IMR-90 (cell line): ENCODE results near the gene BAZ2A. TPM values are rescaled to one million over a fixed set of nuclear protein-coding genes. Genes with fewer than 3 reads are reported as not detected.

ENCODE experiments used
- ATAC-seq: fragments of 200-7000 bp; cut with Tn5 transposase; 2 replicates; pipeline ENCODE4 v1.9.1; 2020; ENCODE audit warnings: low read depth, mild to moderate bottlenecking, moderate library complexity
- Bru-seq: library from RNA; stranded (reverse); fragments of 400-500 nt; gene quantifications from one replicate; lab custom pipeline; 2021; lab: Mats Ljungman, UMichigan
- BruChase-seq, 2 experiments: library from RNA; stranded (reverse); fragments of 400-500 nt; gene quantifications; one replicate each; lab custom pipeline; 2021; lab: Mats Ljungman, UMichigan
- BruUV-seq: library from RNA; stranded (reverse); fragments of 400-500 nt; replicated peaks from 2 replicates; lab custom pipeline; 2021; lab: Mats Ljungman, UMichigan
- CTCF ChIA-PET: fragments of 300-600 bp; formaldehyde crosslinking; extraction: SDS; loops from one replicate; lab custom pipeline; 2021; ENCODE audit warnings: antibody characterized with exemption; lab: Yijun Ruan, JAX
- POLR2A ChIA-PET: fragments of 300-600 bp; sonication (Branson Sonifier 250); formaldehyde crosslinking; loops from one replicate; lab custom pipeline; 2022; ENCODE audit warnings: antibody characterized with exemption; ENCODE audit not compliant: unreplicated experiment; lab: Charles Lee
- DNase-seq: peaks from one replicate; pipeline ENCODE4 v3.0.0; 2013
- H2AFZ ChIP-seq: replicated peaks from 2 replicates; pipeline ENCODE3; 2013; ENCODE audit warnings: low read length, mild to moderate bottlenecking; ENCODE audit not compliant: poor library complexity
- H2AK5ac ChIP-seq: 2 replicates; pipeline ENCODE4 v1.6.1; 2013; ENCODE audit warnings: low read depth, low read length, inconsistent platforms
- H2AK9ac ChIP-seq: replicated peaks from 2 replicates; pipeline ENCODE3; 2013; ENCODE audit warnings: mild to moderate bottlenecking, low read depth, low read length, moderate library complexity; ENCODE audit not compliant: poor library complexity
- H2BK120ac ChIP-seq: 2 replicates; pipeline ENCODE4 v1.6.1; 2013; ENCODE audit warnings: low read depth, low read length, inconsistent platforms
- H2BK15ac ChIP-seq: 3 replicates; pipeline ENCODE4 v1.6.1; 2013; ENCODE audit warnings: low read depth, low read length, inconsistent platforms
- H2BK20ac ChIP-seq: 2 replicates; pipeline ENCODE4 v1.6.1; 2013; ENCODE audit warnings: low read depth, mild to moderate bottlenecking, inconsistent platforms, low read length, moderate library complexity
- H2BK5ac ChIP-seq: 2 replicates; pipeline ENCODE4 v1.6.1; 2013; ENCODE audit warnings: mild to moderate bottlenecking, low read depth, low read length, inconsistent platforms; ENCODE audit not compliant: poor library complexity, severe bottlenecking
- H3K14ac ChIP-seq: replicated peaks from 2 replicates; pipeline ENCODE4 v1.6.1; 2013; ENCODE audit warnings: low read depth, low read length, inconsistent platforms
- H3K18ac ChIP-seq: 2 replicates; pipeline ENCODE4 v1.6.1; 2013; ENCODE audit warnings: low read depth, low read length, control low read depth
- H3K23ac ChIP-seq: 2 replicates; pipeline ENCODE4 v1.6.1; 2013; ENCODE audit warnings: low read depth, low read length, inconsistent platforms
- H3K27ac ChIP-seq: 2 replicates; pipeline ENCODE4 v1.5.1; 2013; ENCODE audit warnings: mild to moderate bottlenecking, control low read depth, low read length; ENCODE audit not compliant: insufficient read depth
- H3K27me3 ChIP-seq: 2 replicates; pipeline ENCODE4 v1.6.1; 2013; ENCODE audit warnings: low read length; ENCODE audit not compliant: control insufficient read depth, insufficient read depth
- H3K36me3 ChIP-seq: 2 replicates; pipeline ENCODE4 v1.6.1; 2013; ENCODE audit warnings: low read length, mixed read lengths; ENCODE audit not compliant: control insufficient read depth, insufficient read depth
- H3K4ac ChIP-seq: 2 replicates; pipeline ENCODE4 v1.6.1; 2013; ENCODE audit warnings: low read depth, low read length, inconsistent platforms
- H3K4me1 ChIP-seq: 2 replicates; pipeline ENCODE4 v1.6.1; 2013; ENCODE audit warnings: low read length, mixed read lengths; ENCODE audit not compliant: control insufficient read depth, insufficient read depth
- H3K4me2 ChIP-seq: 2 replicates; pipeline ENCODE4 v1.6.1; 2013; ENCODE audit warnings: low read depth, mild to moderate bottlenecking, control low read depth, low read length, moderate library complexity
- H3K4me3 ChIP-seq: 2 replicates; pipeline ENCODE4 v1.5.1; 2013; ENCODE audit warnings: low read depth, mild to moderate bottlenecking, control low read depth, low read length, moderate library complexity; ENCODE audit not compliant: insufficient read depth
- H3K56ac ChIP-seq: 2 replicates; pipeline ENCODE4 v1.6.1; 2013; ENCODE audit warnings: low read length, inconsistent platforms; ENCODE audit not compliant: insufficient read depth; ENCODE audit errors: extremely low read depth
- H3K79me1 ChIP-seq, 2 experiments: 2 replicates each; pipeline ENCODE4 v1.6.1; 2013; ENCODE audit warnings: low read length in 2 of 2, inconsistent platforms in 1 of 2, low read depth in 1 of 2
- H3K9ac ChIP-seq: 2 replicates; pipeline ENCODE4 v1.6.1; 2013; ENCODE audit warnings: low read depth, low read length, control low read depth
- H3K9me1 ChIP-seq: 2 replicates; pipeline ENCODE4 v1.6.1; 2013; ENCODE audit warnings: low read length, inconsistent platforms; ENCODE audit not compliant: insufficient read depth
- H3K9me3 ChIP-seq: 2 replicates; pipeline ENCODE4 v1.6.1; 2013; ENCODE audit warnings: low read length; ENCODE audit not compliant: control insufficient read depth, insufficient read depth
- H4K20me1 ChIP-seq: 2 replicates; pipeline ENCODE4 v1.6.1; 2013; ENCODE audit warnings: low read length, inconsistent platforms; ENCODE audit not compliant: insufficient read depth
- H4K5ac ChIP-seq: 2 replicates; pipeline ENCODE4 v1.6.1; 2013; ENCODE audit warnings: mild to moderate bottlenecking, low read depth, low read length, control low read depth
- H4K8ac ChIP-seq, 2 experiments: 2 replicates each; pipeline ENCODE4 v1.6.1; 2013; ENCODE audit warnings: low read depth in 2 of 2, low read length in 2 of 2, control low read depth in 1 of 2, inconsistent platforms in 1 of 2
- H4K91ac ChIP-seq: 2 replicates; pipeline ENCODE4 v1.6.1; 2013; ENCODE audit warnings: low read depth, low read length, inconsistent platforms; ENCODE audit not compliant: insufficient read depth
- MAZ ChIP-seq: IDR thresholded peaks from 2 replicates; pipeline ENCODE4 v1.6.1; 2012; ENCODE audit warnings: low read depth, mild to moderate bottlenecking, low read length, improper control_type of control experiment, moderate library complexity, borderline replicate concordance
- MXI1 ChIP-seq: IDR thresholded peaks from 2 replicates; pipeline ENCODE4 v1.6.1; 2012; ENCODE audit warnings: low read depth, mild to moderate bottlenecking, low read length, moderate library complexity, borderline replicate concordance
- RCOR1 ChIP-seq: IDR thresholded peaks from 2 replicates; pipeline ENCODE4 v1.6.1; 2012; ENCODE audit warnings: mild to moderate bottlenecking, low read length, improper control_type of control experiment; ENCODE audit not compliant: insufficient replicate concordance
- WGBS, 2 experiments: methylation state at CpG; one replicate each; pipeline versions ENCODE4 v1.1.5 to v1.1.7; 2013; ENCODE audit warnings: missing lambda C conversion rate in 2 of 2; ENCODE audit not compliant: insufficient read length in 1 of 2; ENCODE audit errors: extremely low coverage in 2 of 2; 5-methylcytosine and 5-hydroxymethylcytosine counted together
- dilution Hi-C: fragments of 300-500 bp; cut with HindIII; formaldehyde crosslinking; loops from one replicate; pipeline ENCODE4 v1.14.3; 2018; ENCODE audit warnings: low sequenced_read_pairs; ENCODE audit not compliant: unreplicated experiment
- in situ Hi-C: fragments of 300-500 bp; cut with MboI; formaldehyde crosslinking; loops from 3 replicates; pipeline ENCODE4 v1.14.3; 2019; ENCODE audit warnings: low sequenced_read_pairs, inconsistent platforms, mixed read lengths
- intact Hi-C: fragments of 100-400 bp; cut with micrococcal nuclease; formaldehyde crosslinking; loops from 2 replicates; pipeline ENCODE4 v1.10.0; 2022
- long read RNA-seq: library from polyadenylated mRNA; unstranded; transcript quantifications from one replicate; pipeline ENCODE4 v2.0.0, GENCODE V29; 2021; ENCODE audit not compliant: unreplicated experiment
- polyA plus RNA-seq, 3 experiments: library from polyadenylated mRNA; depleted of rRNA; stranded (reverse); fragments of >200 nt; gene quantifications; 2 replicates each; pipeline ENCODE4 v1.2.3, GENCODE V29; 2012; ENCODE audit warnings: low replicate concordance in 1 of 3
- total RNA-seq: library from RNA; depleted of rRNA; stranded (reverse); fragments of >200 nt; gene quantifications from 2 replicates; pipeline ENCODE4 v1.2.3, GENCODE V29; 2012; rRNA removed
- TF ChIP-seq, protein P1 (sequence below): fragments of 150-350 bp; IDR thresholded peaks from 2 replicates; pipeline ENCODE4 v1.6.1; 2017; ENCODE audit warnings: mild to moderate bottlenecking, antibody characterized with exemption, low read length, low read depth

BAZ2A gene
- 15.4 and 15.6 TPM in 2 replicates for total RNA-seq
- 42.8 and 48.6 TPM in 2 replicates for polyA plus RNA-seq (2012; rRNA removed)
- 12.8 and 18.2 TPM in 2 replicates for polyA plus RNA-seq (2012; cell fraction: cytosol; rRNA removed)
- polyA plus RNA-seq (2012; cell fraction: nucleus; rRNA removed; ENCODE audit: low replicate concordance): 111 and 143 TPM in 2 replicates
- percentile 85 among the genes with signal in this experiment for Bru-seq, nascent RNA
- BruChase-seq, experiment 1, labeled RNA remaining after a 6-hour chase: percentile 93 among the genes with signal in this experiment
- BruChase-seq, experiment 2, labeled RNA remaining after a 2-hour chase: percentile 96 among the genes with signal in this experiment
- long read RNA-seq, partial matches to known transcripts: 7 of 24 reads
- long read RNA-seq, other reads (novel, unspliced or antisense): 17 of 24 reads

GRCh38 chr12:56630180-56630632 lies at the start of gene BAZ2A:
Gene BAZ2A, minus strand, starts transcription at chr12:56630326. Its CDS starts 12,796 bp downstream, at chr12:56617530.
- ATAC-seq (peak; percentile 76), DNase-seq (peak; percentile 72)
- H3K18ac ChIP-seq: peak within 1 kb of the TSS; percentile 57
- H2BK120ac ChIP-seq: peak within 1 kb of the TSS; percentile 55
- 0% methylated on average over 9 of the region's 31 CpGs; no CpG with 5 or more reads in 1 of the 2 experiments for WGBS, 2 experiments
- POLR2A ChIA-PET: no interaction called here
- in situ Hi-C loops: loop anchor here (10.0 kb wide), 1 partner anchor 375 kb away; the partner anchor contains the start of gene ZBTB39
- H3K4ac ChIP-seq: peak within 1 kb of the TSS; percentile 88
- peak within 1 kb of the TSS; percentile 100 for H3K4me2 ChIP-seq
- peak within 1 kb of the TSS; percentile 67 for H4K91ac ChIP-seq
- peak within 1 kb of the TSS; percentile 71 for H2BK5ac ChIP-seq
- peak within 1 kb of the TSS; percentile 89 for H3K14ac ChIP-seq
- peaks cover 19% of the 10 kb centered on the region for H3K9me1 ChIP-seq
- H3K27me3 ChIP-seq: no peaks in the 10 kb centered on the region
- H3K27ac ChIP-seq: peak within 1 kb of the TSS; percentile 88
- peaks cover 14% of the 10 kb centered on the region for H3K4me1 ChIP-seq
- H2BK20ac ChIP-seq: peak within 1 kb of the TSS; percentile 8; the same call in 1 of the 2 replicates
- peak within 1 kb of the TSS; percentile 99 for H2AK9ac ChIP-seq
- peak within 1 kb of the TSS; percentile 91 for H3K4me3 ChIP-seq
- 0 out of 2 replicates have a peak, but pooled peaks cover 7% of the 10 kb centered on the region for H3K36me3 ChIP-seq
- TF ChIP-seq MAZ: peak; percentile 94
- TF ChIP-seq, protein P1, sequence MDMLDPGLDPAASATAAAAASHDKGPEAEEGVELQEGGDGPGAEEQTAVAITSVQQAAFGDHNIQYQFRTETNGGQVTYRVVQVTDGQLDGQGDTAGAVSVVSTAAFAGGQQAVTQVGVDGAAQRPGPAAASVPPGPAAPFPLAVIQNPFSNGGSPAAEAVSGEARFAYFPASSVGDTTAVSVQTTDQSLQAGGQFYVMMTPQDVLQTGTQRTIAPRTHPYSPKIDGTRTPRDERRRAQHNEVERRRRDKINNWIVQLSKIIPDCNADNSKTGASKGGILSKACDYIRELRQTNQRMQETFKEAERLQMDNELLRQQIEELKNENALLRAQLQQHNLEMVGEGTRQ: peak; percentile 52
- TF ChIP-seq RCOR1: no peak
- TF ChIP-seq MXI1: 0 out of 2 replicates have a peak, but pooled peaks have one; percentile 19
- peak within 1 kb of the TSS; percentile 90 for H3K56ac ChIP-seq
- dilution Hi-C loops: no loop called here
- H3K9ac ChIP-seq: peak within 1 kb of the TSS; percentile 90
- intact Hi-C loops: no loop called here
- H3K23ac ChIP-seq: peak within 1 kb of the TSS; percentile 95
- H2BK15ac ChIP-seq: no peak within 1 kb of the TSS
- CTCF ChIA-PET: no interaction called here
- BruUV-seq: no TSS peak
- no peaks in the 10 kb centered on the region for H3K9me3 ChIP-seq
- H2AK5ac ChIP-seq: peak within 1 kb of the TSS; percentile 90
- peaks cover 12 to 74% of the 10 kb centered on the region in 2 experiments; a peak in 3 of 4 replicates for H3K79me1 ChIP-seq
- peaks cover 79% of the 10 kb centered on the region for H4K20me1 ChIP-seq
- peak within 1 kb of the TSS in 1 of 2 experiments; percentile 67; a peak in 2 of 4 replicates for H4K8ac ChIP-seq
- peak within 1 kb of the TSS; percentile 59 for H4K5ac ChIP-seq
- H2AFZ ChIP-seq: peak within 1 kb of the TSS; percentile 79
